ENCODE measurements around the gene CDHR3.

- no peak for TF ChIP-seq CTCF (IDR thresholded peaks at IDR 0.05)
- no peak for TF ChIP-seq NFYB (CRISPR knock-in tag; conservative IDR thresholded peaks at IDR 0.05; ENCODE audit: low read depth)
- TF ChIP-seq, protein P1, sequence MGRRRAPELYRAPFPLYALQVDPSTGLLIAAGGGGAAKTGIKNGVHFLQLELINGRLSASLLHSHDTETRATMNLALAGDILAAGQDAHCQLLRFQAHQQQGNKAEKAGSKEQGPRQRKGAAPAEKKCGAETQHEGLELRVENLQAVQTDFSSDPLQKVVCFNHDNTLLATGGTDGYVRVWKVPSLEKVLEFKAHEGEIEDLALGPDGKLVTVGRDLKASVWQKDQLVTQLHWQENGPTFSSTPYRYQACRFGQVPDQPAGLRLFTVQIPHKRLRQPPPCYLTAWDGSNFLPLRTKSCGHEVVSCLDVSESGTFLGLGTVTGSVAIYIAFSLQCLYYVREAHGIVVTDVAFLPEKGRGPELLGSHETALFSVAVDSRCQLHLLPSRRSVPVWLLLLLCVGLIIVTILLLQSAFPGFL (CRISPR knock-in tag; IDR thresholded peaks at IDR 0.05; ENCODE audit: borderline replicate concordance), result no peak
- no peak for TF ChIP-seq FOXP1 (CRISPR knock-in tag; IDR thresholded peaks at IDR 0.05; ENCODE audit: borderline replicate concordance)
- no peak for TF ChIP-seq TEAD1 (CRISPR knock-in tag; IDR thresholded peaks at IDR 0.05)
- no peak for TF ChIP-seq TP53 (CRISPR knock-in tag; IDR thresholded peaks at IDR 0.05)
- TF ChIP-seq CREB1 (CRISPR knock-in tag; IDR thresholded peaks at IDR 0.05), result no peak
- TF ChIP-seq, protein P2, sequence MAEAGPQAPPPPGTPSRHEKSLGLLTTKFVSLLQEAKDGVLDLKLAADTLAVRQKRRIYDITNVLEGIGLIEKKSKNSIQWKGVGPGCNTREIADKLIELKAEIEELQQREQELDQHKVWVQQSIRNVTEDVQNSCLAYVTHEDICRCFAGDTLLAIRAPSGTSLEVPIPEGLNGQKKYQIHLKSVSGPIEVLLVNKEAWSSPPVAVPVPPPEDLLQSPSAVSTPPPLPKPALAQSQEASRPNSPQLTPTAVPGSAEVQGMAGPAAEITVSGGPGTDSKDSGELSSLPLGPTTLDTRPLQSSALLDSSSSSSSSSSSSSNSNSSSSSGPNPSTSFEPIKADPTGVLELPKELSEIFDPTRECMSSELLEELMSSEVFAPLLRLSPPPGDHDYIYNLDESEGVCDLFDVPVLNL (CRISPR knock-in tag; IDR thresholded peaks at IDR 0.05; ENCODE audit: borderline replicate concordance, low read depth), result no peak
- TF ChIP-seq, protein P3, sequence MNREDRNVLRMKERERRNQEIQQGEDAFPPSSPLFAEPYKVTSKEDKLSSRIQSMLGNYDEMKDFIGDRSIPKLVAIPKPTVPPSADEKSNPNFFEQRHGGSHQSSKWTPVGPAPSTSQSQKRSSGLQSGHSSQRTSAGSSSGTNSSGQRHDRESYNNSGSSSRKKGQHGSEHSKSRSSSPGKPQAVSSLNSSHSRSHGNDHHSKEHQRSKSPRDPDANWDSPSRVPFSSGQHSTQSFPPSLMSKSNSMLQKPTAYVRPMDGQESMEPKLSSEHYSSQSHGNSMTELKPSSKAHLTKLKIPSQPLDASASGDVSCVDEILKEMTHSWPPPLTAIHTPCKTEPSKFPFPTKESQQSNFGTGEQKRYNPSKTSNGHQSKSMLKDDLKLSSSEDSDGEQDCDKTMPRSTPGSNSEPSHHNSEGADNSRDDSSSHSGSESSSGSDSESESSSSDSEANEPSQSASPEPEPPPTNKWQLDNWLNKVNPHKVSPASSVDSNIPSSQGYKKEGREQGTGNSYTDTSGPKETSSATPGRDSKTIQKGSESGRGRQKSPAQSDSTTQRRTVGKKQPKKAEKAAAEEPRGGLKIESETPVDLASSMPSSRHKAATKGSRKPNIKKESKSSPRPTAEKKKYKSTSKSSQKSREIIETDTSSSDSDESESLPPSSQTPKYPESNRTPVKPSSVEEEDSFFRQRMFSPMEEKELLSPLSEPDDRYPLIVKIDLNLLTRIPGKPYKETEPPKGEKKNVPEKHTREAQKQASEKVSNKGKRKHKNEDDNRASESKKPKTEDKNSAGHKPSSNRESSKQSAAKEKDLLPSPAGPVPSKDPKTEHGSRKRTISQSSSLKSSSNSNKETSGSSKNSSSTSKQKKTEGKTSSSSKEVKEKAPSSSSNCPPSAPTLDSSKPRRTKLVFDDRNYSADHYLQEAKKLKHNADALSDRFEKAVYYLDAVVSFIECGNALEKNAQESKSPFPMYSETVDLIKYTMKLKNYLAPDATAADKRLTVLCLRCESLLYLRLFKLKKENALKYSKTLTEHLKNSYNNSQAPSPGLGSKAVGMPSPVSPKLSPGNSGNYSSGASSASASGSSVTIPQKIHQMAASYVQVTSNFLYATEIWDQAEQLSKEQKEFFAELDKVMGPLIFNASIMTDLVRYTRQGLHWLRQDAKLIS (CRISPR knock-in tag; IDR thresholded peaks at IDR 0.05; ENCODE audit: borderline replicate concordance), result no peak
- no peak for TF ChIP-seq ZNF423 (CRISPR knock-in tag; IDR thresholded peaks at IDR 0.05)
- TF ChIP-seq SP1 (CRISPR knock-in tag; conservative IDR thresholded peaks at IDR 0.05), result no peak
- no peak for TF ChIP-seq ZSCAN18 (CRISPR knock-in tag; IDR thresholded peaks at IDR 0.05)
- TF ChIP-seq ZBTB21 (CRISPR knock-in tag; IDR thresholded peaks at IDR 0.05; ENCODE audit: borderline replicate concordance), result no peak
- TF ChIP-seq, protein P4, sequence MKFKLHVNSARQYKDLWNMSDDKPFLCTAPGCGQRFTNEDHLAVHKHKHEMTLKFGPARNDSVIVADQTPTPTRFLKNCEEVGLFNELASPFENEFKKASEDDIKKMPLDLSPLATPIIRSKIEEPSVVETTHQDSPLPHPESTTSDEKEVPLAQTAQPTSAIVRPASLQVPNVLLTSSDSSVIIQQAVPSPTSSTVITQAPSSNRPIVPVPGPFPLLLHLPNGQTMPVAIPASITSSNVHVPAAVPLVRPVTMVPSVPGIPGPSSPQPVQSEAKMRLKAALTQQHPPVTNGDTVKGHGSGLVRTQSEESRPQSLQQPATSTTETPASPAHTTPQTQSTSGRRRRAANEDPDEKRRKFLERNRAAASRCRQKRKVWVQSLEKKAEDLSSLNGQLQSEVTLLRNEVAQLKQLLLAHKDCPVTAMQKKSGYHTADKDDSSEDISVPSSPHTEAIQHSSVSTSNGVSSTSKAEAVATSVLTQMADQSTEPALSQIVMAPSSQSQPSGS (CRISPR knock-in tag; IDR thresholded peaks at IDR 0.05; ENCODE audit: borderline replicate concordance, low read depth), result no peak
Measured at GRCh38 chr7:105926131-105926530, 36.9 kb upstream of the CDHR3 start.
